BE2C (cell line): ENCODE measurements around the gene SAMHD1.

ENCODE experiments used
- DNase-seq: peaks from one replicate; pipeline ENCODE4 v3.0.0-alpha.2; 2020
- H3K27me3 ChIP-seq: fragments of 250-450 bp; sonication (Bioruptor Pico); 2 replicates; pipeline ENCODE4 v1.5.1; 2020; ENCODE audit warnings: mild to moderate bottlenecking
- H3K36me3 ChIP-seq: fragments of 250-450 bp; sonication (Bioruptor Pico); 2 replicates; pipeline ENCODE4 v1.5.1; 2020; ENCODE audit warnings: mild to moderate bottlenecking
- H3K4me1 ChIP-seq: fragments of 250-450 bp; sonication (Bioruptor Pico); 2 replicates; pipeline ENCODE4 v1.5.1; 2020
- H3K4me3 ChIP-seq: 2 replicates; pipeline ENCODE4 v1.5.1; 2011; ENCODE audit warnings: low read depth, low read length
- H3K9me3 ChIP-seq: fragments of 250-450 bp; sonication (Bioruptor Pico); 2 replicates; pipeline ENCODE4 v1.5.1; 2020
- CTCF ChIP-seq: IDR thresholded peaks from 2 replicates; pipeline ENCODE4 v1.5.1; 2012; ENCODE audit warnings: mild to moderate bottlenecking, low read depth, low read length

SAMHD1 gene

GRCh38 chr20:36957875-36958667 is 6.6 kb upstream of the SAMHD1 start:
- no peak for TF ChIP-seq CTCF
- H3K27me3 ChIP-seq: no peaks in the 10 kb centered on the region
- no peaks in the 10 kb centered on the region for H3K36me3 ChIP-seq
- H3K9me3 ChIP-seq: no peaks in the 10 kb centered on the region
- DNase-seq: no peak
- H3K4me3 ChIP-seq: no peak overlapping the region
- H3K4me1 ChIP-seq: no peaks in the 10 kb centered on the region

- no peaks in the 10 kb centered on the region for H3K36me3 ChIP-seq
- H3K4me3 ChIP-seq: no peak overlapping the region
- H3K9me3 ChIP-seq: no peaks in the 10 kb centered on the region
- no peak for TF ChIP-seq CTCF
- H3K27me3 ChIP-seq: no peaks in the 10 kb centered on the region
- no peak for DNase-seq
- H3K4me1 ChIP-seq: no peaks in the 10 kb centered on the region
Measured at GRCh38 chr20:36956674-36957073, 5.2 kb upstream of the SAMHD1 start.

GRCh38 chr20:36956016-36956415 is 4.5 kb upstream of the SAMHD1 start:
- TF ChIP-seq CTCF: no peak
- no peaks in the 10 kb centered on the region for H3K27me3 ChIP-seq
- DNase-seq: no peak
- H3K9me3 ChIP-seq: no peaks in the 10 kb centered on the region
- H3K4me3 ChIP-seq: no peak overlapping the region
- no peaks in the 10 kb centered on the region for H3K4me1 ChIP-seq
- no peaks in the 10 kb centered on the region for H3K36me3 ChIP-seq

GRCh38 chr20:36951979-36952738 is 651 bp upstream of the SAMHD1 start:
- H3K9me3 ChIP-seq: no peaks in the 10 kb centered on the region
- DNase-seq: no peak
- no peaks in the 10 kb centered on the region for H3K27me3 ChIP-seq
- peak overlapping the region; percentile 98 for H3K4me3 ChIP-seq
- no peak for TF ChIP-seq CTCF
- H3K4me1 ChIP-seq: no peaks in the 10 kb centered on the region
- no peaks in the 10 kb centered on the region for H3K36me3 ChIP-seq

GRCh38 chr20:36950414-36951197 is 902 bp downstream of the SAMHD1 start:
- Histone ChIP-seq H3K27me3 (no peaks in the 10 kb centered on the region), H3K4me1 (no peaks in the 10 kb centered on the region), H3K9me3 (no peaks in the 10 kb centered on the region), H3K4me3 (peak overlapping the region; percentile 98), H3K36me3 (peaks cover under 1% of the 10 kb centered on the region; the same call in 1 of the 2 replicates)
- TF ChIP-seq CTCF: no peak
- no peak for DNase-seq
